Measurements from ENCODE around the gene HDAC5.

Gene HDAC5

DNA sequence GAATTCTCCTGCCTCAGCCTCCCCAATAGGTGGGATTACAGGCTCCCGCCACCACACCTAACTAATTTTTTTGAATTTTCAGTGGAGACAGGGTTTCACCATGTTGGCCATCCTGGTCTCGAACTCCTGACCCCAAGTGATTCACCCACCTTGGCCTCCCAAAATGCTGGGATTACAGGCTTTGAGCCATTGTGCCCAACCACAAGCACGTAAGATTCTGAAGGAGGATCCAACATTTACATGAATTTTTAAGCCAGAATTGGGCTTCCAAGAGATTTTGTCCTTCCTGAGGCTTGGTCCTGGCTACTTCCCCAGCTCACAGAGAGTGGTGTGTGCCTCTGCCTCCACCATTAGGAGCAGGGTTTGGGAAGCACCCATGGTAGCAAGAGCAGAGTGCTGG is 41.8 kb downstream of the HDAC5 start:
- TF ChIP-seq CTCF (IDR thresholded peaks at IDR 0.05), result no peak

DNA sequence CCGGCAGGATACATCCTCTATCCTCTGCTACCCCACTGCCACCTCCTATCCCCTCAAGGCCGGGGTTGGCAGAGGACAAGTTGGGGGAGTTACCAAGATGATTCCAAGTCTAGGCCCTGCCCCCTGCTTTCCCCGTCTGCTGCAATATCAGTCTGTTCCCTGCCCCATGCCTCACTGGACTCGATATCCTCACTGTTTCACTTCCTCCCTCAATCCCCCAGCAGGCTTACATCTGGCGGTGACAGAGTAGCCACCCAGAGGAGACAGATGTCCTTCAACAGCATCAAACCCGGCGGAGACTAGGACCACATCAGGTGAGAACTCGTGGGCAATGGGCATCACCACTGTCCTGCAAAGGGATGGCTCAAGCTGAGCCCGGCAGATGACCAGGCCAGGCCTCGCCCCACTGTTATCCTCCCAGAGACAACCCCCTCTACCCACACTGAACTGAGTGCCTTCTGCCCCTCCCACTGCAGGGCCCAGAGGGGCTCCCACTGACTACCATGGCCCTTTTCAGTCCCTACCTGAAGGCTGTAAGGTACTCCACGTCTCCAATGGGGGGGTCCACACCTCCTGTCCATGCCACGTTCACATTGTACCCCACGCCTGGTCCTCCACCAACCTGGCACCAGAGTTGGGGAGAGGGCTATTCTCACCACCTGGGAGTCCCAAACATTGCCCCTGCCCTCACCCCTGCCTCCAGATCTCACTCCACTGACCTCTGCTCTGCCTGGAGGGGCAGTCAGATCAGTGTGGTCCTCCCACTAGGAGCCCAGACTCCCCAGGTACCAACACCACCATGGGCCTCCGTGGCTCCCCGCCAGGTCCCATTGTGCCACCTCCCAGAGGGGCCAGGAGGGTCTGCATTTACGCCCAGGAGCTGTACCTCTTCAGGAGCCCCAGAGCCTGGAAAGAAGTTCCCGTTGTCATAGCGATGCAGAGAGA is 43.3 kb downstream of the HDAC5 start:
- TF ChIP-seq CTCF (IDR thresholded peaks at IDR 0.05), result no peak

DNA sequence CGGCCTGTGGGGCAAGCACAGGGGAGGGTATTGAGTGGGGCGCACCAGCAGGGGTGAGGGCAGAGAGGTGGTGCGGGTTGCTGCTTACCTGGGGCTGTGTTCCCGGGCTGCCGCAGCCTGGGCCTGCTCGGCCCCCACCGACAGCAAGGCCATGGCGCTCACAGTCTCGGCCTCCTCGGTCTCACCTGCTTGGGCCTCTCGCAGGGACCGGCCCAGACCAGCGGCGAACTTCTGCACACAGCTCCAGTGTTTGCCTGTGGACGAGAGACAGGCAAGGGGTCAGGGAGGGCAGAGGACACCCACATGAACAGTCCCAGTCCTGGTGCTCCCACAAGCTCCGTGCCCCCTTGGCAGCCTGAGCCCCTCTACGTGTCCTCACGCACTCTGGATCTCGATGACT is 45.0 kb downstream of the HDAC5 start:
- TF ChIP-seq CTCF (IDR thresholded peaks at IDR 0.05), result no peak

GRCh38 chr17:44077595-44077909 is 45.9 kb downstream of the HDAC5 start:
- no peak for TF ChIP-seq CTCF (IDR thresholded peaks at IDR 0.05)

GRCh38 chr17:44076716-44077594 is 46.5 kb downstream of the HDAC5 start:
- TF ChIP-seq CTCF (IDR thresholded peaks at IDR 0.05), result no peak

DNA sequence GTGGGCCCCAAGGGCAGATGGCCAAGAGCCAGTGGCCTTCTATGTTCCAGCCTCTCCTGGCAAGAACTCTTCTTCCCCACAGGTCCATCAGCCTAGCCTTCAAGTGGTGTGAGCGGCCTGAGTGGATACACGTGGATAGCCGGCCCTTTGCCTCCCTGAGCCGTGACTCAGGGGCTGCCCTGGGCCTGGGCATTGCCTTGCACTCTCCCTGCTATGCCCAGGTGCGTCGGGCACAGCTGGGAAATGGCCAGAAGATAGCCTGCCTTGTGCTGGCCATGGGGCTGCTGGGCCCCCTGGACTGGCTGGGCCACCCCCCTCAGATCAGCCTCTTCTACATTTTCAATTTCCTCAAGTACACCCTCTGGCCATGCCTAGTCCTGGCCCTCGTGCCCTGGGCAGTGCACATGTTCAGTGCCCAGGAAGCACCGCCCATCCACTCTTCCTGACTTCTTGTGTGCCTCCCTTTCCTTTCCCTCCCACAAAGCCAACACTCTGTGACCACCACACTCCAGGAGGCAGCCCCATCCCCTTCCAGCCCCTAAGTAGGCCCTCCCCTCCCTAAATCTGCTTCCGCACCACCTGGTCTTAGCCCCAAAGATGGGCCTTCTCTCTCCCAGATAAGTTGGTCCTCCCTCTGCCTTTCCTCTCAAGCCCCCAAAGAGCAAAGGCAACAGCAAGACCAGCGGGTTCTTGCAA is 47.7 kb downstream of the HDAC5 start:
- no peak for TF ChIP-seq CTCF (IDR thresholded peaks at IDR 0.05)

DNA sequence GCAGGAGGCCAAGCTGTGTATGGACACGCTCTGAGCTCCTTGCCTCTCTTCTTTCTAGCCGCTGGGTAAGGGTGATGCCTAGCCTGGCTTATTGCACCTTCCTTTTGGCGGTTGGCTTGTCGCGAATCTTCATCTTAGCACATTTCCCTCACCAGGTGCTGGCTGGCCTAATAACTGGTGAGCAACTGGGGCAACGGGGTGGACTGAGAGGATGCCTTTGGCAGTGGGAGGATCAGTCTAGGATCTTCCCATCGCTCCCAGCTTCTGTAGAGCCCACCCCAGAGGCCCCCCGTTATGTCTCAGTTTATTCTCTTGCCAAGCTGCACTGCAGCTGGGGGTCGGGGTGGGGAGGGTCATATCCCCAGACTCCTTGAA is 48.5 kb downstream of the HDAC5 start:
- TF ChIP-seq CTCF (IDR thresholded peaks at IDR 0.05), result no peak

Measured in LNCAP (cell line).